ENCODE results near the gene INPP5J. TPM values are rescaled to one million over a fixed set of nuclear protein-coding genes. Genes with fewer than 3 reads are reported as not detected.

INPP5J gene
- total and polyA plus RNA-seq, 8 donors = 2.1 to 4.1 (median 2.9) TPM

DNA sequence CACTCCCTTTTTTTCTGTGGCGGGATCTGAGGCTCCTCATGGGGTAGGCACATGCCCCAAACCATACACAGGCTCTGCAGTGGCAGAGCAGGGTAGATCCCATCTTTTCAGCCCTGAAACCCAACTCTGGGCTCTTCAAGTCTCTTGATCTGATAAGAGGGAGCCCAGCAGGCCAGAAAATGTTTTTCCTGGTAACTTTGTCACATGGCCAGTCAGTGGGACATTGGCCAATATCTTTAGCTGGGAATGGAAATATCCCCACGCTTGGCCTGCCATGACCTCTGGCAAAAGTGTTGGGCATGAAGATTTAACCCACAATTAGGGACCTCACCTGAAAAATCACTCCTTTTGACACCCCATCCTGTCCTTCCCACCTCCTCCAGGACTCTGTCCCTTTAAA lies 8.1 kb downstream of the INPP5J start:
- Histone ChIP-seq H3K27ac (no peak overlapping the region), H3K4me1 (no peaks in the 10 kb centered on the region), H3K27me3 (no peaks in the 10 kb centered on the region), H3K4me3 (no peak overlapping the region), H3K9me3 (no peaks in the 10 kb centered on the region), H3K36me3 (peaks cover 0 to 4% of the 10 kb centered on the region in 2 donors)
- intact Hi-C loops (cut with DNase I) = no loop called here
- TF ChIP-seq, protein P1, sequence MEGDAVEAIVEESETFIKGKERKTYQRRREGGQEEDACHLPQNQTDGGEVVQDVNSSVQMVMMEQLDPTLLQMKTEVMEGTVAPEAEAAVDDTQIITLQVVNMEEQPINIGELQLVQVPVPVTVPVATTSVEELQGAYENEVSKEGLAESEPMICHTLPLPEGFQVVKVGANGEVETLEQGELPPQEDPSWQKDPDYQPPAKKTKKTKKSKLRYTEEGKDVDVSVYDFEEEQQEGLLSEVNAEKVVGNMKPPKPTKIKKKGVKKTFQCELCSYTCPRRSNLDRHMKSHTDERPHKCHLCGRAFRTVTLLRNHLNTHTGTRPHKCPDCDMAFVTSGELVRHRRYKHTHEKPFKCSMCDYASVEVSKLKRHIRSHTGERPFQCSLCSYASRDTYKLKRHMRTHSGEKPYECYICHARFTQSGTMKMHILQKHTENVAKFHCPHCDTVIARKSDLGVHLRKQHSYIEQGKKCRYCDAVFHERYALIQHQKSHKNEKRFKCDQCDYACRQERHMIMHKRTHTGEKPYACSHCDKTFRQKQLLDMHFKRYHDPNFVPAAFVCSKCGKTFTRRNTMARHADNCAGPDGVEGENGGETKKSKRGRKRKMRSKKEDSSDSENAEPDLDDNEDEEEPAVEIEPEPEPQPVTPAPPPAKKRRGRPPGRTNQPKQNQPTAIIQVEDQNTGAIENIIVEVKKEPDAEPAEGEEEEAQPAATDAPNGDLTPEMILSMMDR (IDR thresholded peaks at IDR 0.05) = no peak
- DNase-seq = no peak
- peak; percentile 53 for ATAC-seq

DNA sequence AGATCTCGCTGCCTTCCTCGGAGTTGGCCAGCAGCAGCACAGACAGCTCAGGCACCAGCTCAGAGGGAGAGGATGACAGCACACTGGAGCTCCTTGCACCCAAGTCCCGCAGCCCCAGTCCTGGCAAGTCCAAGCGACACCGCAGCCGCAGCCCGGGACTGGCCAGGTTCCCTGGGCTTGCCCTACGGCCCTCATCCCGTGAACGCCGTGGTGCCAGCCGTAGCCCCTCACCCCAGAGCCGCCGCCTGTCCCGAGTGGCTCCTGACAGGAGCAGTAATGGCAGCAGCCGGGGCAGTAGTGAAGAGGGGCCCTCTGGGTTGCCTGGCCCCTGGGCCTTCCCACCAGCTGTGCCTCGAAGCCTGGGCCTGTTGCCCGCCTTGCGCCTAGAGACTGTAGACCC lies 11.1 kb downstream of the INPP5J start:
- Histone ChIP-seq H3K36me3 (peaks cover 0 to 4% of the 10 kb centered on the region in 2 donors), H3K27me3 (no peaks in the 10 kb centered on the region), H3K9me3 (no peaks in the 10 kb centered on the region), H3K4me3 (no peak overlapping the region), H3K4me1 (no peaks in the 10 kb centered on the region), H3K27ac (no peak overlapping the region)
- TF ChIP-seq, protein P1 (IDR thresholded peaks at IDR 0.05) = no peak
- no peak for ATAC-seq
- DNase-seq = no peak
- intact Hi-C loops (cut with DNase I) = no loop called here

DNA sequence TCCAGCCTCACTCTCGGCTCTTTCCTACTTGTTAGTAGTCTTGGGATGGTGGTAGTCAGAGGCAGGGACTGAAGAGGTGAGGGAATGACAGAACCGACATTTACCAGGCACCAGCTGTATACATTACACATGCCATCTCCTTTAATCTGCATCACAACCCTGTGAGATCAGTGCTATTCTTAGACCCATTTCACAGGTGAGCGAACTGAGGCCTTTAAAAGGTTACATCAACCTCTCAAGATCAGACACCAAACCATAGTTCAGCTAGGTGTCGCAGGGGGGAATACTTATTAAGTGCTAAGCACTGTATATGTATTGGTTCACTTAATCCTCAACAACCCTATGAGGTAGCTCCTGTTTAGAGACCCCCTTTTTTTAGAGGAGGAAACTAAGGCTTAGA lies 11.9 kb downstream of the INPP5J start:
- TF ChIP-seq, protein P1 (IDR thresholded peaks at IDR 0.05) = no peak
- H3K27me3 ChIP-seq = peaks cover 0 to 6% of the 10 kb centered on the region in 2 donors
- no peaks in the 10 kb centered on the region for H3K4me1 ChIP-seq
- H3K4me3 ChIP-seq = no peak overlapping the region
- intact Hi-C loops (cut with DNase I) = no loop called here
- H3K9me3 ChIP-seq = no peaks in the 10 kb centered on the region
- ATAC-seq = no peak
- H3K36me3 ChIP-seq = peaks cover 0 to 4% of the 10 kb centered on the region in 2 donors
- DNase-seq = no peak
- no peak overlapping the region for H3K27ac ChIP-seq

DNA sequence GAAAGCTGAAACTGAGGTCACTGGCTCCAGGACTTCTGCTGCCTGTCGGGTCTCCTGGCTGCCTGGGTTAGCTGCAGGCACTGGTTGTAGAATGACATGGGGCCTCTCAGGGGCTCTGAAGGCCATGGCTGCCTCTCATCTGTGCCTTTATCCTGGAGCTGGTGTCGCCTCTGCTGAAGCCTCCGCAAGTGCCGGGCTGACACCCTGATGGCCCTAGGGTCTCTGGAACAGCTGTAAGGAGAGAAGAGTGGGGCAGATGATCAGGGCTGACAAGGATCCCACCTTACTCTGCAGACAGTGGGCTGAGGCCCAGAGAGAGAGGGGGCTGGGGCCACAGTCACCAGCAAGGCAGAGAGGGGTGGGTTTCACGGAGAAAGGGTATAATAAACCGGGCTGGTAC lies 12.9 kb downstream of the INPP5J start:
- ATAC-seq (no peak), DNase-seq (no peak)
- Histone ChIP-seq H3K4me1 (no peaks in the 10 kb centered on the region), H3K36me3 (peaks cover 0 to 4% of the 10 kb centered on the region in 2 donors), H3K4me3 (no peak overlapping the region), H3K27me3 (peaks cover 0 to 16% of the 10 kb centered on the region in 2 donors), H3K27ac (no peak overlapping the region), H3K9me3 (no peaks in the 10 kb centered on the region)
- TF ChIP-seq, protein P1 (IDR thresholded peaks at IDR 0.05) = no peak
- intact Hi-C loops (cut with DNase I) = no loop called here

DNA sequence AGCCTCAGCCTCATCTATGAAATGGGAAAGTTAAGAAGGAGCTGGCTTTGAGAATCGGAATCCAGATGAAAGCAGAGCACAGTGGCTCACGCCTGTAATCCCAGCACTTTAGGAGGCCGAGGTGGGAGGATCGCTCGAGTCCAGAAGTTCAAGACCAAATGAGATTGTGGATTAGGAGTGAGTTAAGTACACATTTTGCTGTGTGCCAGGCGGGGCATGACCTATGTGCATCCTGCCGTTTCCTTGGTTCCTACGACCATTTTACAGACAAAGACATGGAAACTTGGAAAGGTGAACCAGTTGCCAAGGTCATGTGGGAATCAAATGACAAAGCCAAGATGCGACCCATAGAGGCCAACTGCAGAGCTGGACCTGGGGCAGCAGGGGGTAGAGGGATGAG lies 13.4 kb downstream of the INPP5J start:
- no peak for DNase-seq
- no peak for ATAC-seq
- Histone ChIP-seq H3K27me3 (peaks cover 0 to 16% of the 10 kb centered on the region in 2 donors), H3K4me1 (no peaks in the 10 kb centered on the region), H3K9me3 (no peaks in the 10 kb centered on the region), H3K27ac (no peak overlapping the region), H3K4me3 (no peak overlapping the region), H3K36me3 (peaks cover 0 to 4% of the 10 kb centered on the region in 2 donors)
- TF ChIP-seq, protein P1 (IDR thresholded peaks at IDR 0.05) = no peak
- intact Hi-C loops (cut with DNase I) = no loop called here

All from left lung (tissue), 10 donors.